HG02885 (cell line): ENCODE measurements around the gene NSMCE1.

Experiments
- ATAC-seq: cut with Tn5 transposase; IDR thresholded peaks from one replicate; pipeline ENCODE4 v1.9.1; 2021; ENCODE audit warnings: mild to moderate bottlenecking; ENCODE audit not compliant: unreplicated experiment, poor library complexity

NSMCE1 gene, protein sequence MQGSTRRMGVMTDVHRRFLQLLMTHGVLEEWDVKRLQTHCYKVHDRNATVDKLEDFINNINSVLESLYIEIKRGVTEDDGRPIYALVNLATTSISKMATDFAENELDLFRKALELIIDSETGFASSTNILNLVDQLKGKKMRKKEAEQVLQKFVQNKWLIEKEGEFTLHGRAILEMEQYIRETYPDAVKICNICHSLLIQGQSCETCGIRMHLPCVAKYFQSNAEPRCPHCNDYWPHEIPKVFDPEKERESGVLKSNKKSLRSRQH

DNA sequence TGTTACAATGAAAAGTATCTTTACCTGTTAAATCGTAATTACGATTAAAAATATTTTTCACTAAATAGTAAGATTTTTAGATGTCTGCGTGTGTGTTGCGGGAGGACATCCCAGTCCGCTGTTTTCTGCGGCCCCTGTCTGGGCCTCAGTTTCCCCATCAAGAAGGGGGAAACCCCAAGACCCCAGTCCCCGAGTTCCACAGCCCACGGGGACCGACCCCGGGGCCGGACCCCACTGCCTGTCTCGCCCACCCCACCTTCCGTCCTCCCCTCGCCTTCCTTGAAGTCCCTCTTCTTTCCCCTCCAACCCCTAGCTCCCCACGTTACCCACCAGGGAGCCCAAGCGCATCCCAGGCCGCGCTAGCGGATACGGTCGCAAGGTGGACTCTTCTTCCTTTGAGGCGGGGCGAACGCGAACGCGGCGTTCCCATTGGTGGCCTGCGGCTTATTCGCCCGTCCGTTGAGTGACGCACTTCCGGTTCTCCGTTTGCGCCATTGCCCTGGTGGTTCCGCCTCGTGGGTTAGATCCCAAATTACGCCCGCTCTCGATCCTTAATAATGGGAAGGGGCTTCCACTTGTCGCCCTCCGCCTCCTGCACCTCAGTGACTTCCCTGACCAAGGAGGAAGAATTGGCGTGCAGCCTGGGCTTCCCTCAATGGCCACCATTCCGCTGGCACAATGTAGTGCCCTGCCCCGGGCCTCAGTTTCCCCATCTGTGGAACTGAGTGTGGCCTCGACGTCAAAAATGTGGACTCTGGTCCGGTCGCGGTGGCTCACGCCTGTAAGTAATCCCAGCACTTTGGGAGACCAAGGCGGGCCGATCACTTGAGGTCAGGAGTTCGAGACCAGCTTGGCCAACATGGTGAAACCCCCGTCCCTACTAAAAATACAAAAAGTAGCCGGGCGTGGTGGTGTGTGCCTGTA, at the start of gene NSMCE1:
Gene NSMCE1, minus strand, starts transcription at position 397 of the 924 bp plus-strand sequence. CDS start 11,202 bp downstream, outside the sequence.
- peak; percentile 97 for ATAC-seq

DNA sequence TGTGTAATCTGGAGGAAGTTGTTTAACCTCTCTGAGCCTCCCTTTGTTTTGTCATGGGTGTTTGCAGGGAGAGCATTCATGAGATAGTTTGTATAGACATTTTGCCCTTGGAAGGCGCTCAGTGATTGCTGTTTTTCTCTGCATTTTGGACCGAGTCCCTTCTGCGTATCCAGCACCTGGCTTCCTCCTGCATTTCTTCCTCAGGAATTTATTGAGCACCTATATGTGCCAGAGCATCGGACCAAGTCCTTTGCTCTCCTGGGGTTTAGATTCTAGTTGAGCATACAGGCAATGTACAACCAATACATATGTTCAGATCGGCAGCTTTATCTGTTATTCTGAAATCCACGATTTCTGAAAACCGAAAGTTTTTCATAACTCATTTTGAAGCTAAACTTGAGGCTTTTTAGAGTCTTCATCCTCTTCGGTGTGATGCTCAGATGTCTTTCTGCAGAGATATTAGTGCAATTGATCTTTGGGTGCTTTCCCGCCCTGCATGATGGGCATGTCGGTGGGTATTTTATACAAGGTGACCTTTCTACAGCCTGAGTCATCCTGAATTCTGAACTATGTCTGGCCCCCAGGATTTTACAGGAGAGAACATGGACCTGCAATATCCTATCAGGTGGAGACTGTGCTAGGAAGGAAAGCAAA, 49.3 kb upstream of the NSMCE1 start:
- no peak for ATAC-seq

DNA sequence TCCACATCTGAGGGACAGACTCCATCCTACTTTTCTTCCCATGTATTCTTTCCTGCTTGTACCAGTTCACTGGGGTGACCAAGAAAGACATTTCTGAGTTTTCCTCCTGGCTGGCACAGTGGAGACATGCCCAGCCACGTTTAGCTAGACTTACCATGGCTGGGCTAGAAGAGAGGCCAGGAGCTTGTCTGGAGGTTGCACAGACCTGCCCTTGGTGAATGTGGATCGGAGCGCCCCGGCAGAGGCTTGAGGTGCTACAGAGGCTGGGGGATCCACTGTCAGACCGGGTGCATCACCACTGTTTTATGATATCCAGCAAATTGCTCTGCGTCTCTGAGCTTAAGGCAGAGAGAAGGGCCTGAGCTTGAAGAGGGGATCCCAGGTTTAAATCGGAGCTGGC, 48.7 kb upstream of the NSMCE1 start:
- ATAC-seq = no peak

DNA sequence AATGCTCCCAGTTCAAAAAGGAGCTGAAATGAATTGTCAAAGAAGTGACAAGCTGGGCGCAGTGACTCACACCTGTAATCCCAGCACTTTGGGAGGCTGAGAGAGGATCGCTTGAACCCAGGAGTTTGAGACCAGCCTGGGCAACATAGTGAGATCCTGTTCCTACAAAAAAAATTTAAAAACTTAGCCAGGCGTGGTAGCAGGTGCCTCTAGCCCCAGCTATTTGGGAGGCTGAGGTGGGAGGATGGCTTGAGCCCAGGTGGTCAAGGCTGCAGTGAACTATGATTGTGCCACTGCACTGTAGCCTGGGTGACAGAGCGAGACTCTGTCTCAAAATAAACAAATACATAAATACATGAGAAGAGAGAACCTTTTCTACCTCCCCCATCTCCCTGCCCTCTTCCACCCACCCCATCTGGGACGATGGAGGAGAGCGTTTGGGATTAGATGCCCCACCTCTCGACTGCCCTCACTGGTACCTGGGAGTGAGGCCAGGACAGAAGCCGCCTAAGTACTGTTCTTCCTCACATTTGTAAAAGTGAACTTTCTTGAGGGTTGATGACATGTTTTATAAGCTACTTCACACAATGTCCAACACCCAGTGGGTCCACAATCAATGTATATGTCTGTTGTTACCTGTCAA, 47.6 kb upstream of the NSMCE1 start:
- no peak for ATAC-seq

DNA sequence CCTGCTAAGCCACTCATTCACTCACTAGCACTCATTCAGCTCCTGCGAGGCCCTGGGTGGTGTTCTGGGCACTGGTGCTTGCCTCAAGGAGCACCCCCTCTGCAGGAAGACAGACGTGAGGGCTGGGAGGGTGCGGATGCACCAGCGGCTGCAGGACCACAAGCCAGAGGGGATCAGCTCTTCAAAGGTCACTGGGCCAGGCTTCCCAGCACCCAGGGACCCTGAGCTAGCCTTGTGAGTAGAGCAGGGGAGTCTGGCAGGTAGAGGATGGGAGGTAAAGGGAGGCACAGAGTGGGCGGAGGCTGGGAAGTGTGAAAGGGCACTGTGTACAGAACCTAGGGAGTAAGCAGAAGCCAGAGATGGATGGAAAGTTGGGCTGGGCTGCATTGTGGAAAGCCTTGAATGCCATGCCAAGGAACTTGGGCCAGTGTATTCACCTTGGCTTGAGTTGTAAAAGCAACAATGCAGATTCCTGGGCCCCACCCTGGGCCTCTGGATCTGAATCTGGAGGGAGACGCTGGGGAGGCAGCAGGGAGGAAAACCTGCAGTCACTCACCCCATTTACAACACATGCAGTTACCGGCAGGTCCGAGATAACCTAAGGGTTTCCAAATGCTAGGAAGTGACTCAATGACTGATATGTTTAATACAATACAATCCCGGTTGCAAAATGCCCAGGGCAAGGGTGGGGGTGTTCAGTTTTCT, 46.9 kb upstream of the NSMCE1 start:
- ATAC-seq = no peak

DNA sequence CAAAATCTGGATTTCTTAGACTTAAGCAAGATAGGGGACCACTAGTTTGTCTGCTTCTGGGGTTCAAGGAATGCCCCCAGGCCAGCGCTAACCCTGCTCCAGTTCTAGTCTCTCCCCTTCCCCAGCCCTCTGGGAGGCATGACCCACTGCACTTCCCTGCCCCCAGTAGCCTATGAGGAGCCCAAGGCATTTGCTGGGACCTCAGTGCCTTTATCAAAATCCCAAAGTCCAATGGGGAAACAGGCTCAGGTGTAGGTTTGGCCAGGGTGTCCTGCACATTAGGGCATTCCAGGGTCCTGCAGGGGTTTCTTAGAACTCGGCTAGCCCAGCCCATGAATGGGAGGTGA, 46.4 kb upstream of the NSMCE1 start:
- no peak for ATAC-seq

DNA sequence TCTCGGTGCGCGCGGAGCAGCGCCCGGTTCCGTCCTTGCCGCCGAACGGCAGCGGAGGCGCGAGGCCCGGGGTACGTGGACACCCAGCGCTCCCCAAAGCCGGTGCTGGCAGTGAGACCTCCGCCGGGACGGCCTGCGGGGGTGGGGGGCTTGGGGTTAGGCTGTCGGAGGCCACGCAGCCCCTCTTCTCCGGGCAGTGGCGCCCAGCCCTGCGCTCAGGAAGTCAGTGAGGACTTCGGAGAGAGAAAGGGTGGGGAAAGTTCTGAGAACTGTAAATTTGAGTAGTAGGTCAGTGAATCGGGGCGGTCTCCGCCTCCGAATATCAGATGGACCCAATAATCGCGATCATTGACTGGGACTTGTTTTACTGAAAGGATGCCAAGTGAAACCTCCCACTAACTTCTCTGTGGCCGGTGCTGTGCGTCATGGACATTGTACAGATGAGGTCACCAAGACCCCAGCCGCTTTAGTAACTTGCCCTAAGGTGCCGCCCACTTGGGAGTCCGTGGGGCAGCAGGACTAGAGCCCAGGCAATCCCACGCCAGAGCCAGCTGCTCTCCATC, 45.7 kb upstream of the NSMCE1 start:
- peak; percentile 18 for ATAC-seq

DNA sequence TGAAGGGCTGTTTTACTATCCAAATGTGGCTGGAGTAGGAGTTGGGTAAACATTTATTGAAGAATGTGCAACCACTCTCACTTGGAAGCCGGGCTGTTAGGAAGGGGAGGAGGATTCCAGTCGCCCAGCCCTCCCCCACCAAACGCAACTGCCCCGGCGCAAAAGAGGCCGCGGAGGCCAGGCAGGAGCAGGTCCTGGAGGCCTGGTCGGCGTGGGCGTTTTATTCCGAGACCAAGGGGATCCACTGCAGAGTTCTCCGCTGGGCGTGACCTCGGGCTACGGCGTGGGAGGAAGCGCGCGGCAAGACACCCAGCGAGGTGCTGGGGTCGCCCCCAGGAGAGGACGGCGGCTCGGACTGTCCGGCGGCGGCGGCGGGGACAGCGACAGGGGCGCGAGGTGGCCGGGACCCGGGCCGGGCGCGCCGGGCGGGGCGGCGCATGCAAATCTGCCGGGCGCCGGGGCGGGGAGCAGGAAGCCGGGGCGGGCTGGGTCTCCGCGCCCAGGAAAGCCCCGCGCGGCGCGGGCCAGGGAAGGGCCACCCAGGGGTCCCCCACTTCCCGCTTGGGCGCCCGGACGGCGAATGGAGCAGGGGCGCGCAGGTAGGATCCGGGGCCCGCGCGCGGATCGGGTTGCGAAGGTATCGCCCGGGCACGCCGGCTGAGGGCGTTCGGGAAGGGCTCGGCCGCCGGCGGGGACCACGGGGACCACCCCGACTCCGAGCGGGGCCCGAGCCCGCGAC, 45.0 kb upstream of the NSMCE1 start, which contains the start of gene IL4R:
Gene IL4R, plus strand, starts transcription at position 553 of the 739 bp plus-strand sequence. CDS start 26,230 bp downstream, outside the sequence.
- peak; percentile 63 for ATAC-seq

DNA sequence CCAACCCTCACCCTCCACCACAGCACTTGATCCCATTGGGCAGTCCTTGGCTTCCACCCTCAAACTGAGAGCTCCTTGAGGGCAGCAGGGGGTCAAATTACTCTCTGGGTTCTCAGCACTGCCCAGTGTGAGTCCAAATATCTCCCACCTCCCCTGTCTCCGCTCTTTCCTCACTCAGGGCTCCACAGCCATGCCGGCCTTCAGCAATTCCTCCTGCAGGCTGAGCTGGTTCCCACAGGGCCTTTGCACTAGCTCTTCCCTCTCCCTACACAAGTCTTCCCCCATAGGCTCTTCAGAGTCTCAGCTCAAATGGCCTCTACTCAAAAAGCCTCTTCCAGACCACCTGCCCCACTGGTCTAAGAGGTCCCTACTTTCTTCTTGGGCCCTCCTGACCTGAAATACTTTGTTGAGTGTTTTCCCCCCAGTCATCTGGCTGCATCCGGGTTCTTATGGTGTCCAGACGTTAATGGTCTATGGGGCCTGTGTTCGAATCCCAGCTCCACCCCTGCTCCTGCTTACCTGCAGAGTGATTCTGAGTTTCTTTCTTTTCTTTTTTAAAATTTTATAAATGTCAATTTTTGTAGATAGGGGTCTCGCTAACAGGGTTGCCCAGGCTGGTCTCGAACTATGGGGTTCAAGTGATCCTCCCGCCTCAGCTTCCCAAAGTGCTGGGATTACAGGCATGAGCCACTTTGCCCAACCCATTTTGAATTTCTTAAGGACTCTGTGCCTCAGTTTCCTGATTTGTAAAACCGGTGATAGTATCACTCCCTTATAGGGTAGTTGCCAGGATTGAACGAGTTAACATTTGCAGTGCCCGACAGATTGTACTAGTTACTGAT, 44.2 kb upstream of the NSMCE1 start:
- no peak for ATAC-seq

DNA sequence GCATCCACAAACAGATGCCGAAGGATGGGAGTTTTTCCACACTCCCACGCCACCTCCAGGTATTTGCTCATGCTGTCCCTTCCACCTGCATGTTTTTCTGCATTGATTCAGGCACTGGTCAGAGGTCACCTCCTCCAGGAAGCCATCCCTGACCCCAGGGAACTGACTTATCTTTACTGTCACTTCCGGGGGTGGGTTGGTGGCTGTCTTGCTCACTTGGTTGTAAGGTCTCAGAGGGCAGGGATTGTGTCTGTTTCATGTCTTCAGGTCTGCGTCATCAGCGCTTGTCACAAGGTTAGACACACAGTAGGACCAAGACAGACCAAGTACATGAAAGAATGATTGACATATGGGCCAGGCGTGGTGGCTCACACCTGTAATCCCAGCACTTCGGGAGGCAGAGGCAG, 43.3 kb upstream of the NSMCE1 start:
- no peak for ATAC-seq

DNA sequence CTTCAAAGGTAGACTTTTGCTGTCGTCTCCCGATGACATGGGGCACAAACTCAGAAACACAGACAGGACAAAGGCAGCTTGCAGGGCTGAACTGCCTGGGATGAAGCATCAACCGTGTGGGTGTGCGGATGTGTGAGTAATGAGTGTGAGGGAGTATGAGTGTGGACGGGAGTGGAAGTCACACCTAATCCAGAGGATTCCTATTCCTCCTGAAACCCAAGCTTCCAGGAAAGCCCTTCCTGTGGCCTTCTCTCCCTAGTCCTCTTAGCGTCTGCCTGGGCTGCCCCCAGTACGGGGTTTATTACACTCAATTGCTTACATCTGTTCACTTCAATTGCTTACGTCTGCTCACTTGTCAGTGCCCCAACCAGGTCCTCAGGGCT, 42.9 kb upstream of the NSMCE1 start:
- ATAC-seq = no peak

DNA sequence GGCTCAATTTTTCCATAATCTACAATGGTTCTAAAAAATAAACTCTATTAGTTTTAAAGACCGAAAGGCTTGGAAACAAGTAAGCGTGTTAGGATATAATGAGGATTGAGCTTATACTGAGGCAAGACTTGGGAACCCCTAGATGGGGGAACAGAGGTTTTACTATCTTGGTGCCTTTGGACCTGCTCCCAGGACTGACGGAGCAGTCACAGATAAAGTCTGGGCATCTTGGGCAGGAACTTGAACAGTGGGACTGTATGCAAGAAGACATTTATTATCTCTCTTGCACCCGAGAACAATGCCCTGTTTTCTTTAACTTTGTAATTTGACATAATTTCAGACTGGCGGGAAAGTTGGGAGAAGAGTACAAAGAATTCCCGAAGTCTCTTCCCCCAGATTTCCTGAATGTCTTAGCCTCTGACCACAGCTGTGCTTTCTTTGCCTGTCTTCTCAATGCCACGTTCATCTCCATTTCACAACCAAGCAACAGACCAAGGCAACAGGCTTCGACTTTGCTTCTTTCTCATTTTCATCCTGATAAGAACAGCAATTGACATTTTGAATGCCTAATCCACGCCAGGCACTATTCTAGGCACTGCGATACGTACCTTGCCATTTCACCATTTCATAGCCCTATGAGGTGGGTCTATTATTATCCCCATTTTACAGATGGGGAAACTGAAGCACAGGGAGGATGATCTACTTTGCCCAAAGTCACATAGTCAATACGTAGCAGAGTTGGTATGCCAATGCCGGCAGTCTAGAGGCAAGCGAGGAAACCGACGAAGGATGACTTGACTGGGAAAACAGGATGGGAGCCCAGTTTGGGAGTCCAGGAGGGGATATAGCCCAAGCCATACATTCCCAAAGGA, 42.2 kb upstream of the NSMCE1 start:
- ATAC-seq = no peak

DNA sequence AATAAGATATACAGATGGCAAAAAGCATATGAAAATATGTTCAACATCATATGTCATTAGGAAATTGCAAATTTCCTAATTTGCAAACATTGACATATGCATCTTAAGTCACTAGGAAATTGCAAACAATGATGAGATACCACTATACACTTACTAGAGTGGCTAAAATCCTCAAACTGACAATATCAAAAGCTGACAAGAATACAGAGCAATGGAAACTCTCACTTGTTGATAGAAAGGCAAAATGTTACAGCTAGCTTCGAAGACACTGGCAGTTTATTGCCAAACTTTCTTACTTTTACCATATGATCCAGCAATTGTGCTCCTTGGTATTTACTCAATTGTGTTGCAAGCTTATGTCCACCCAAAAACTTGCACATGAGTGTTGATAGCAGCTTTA, 40.2 kb upstream of the NSMCE1 start:
- no peak for ATAC-seq

DNA sequence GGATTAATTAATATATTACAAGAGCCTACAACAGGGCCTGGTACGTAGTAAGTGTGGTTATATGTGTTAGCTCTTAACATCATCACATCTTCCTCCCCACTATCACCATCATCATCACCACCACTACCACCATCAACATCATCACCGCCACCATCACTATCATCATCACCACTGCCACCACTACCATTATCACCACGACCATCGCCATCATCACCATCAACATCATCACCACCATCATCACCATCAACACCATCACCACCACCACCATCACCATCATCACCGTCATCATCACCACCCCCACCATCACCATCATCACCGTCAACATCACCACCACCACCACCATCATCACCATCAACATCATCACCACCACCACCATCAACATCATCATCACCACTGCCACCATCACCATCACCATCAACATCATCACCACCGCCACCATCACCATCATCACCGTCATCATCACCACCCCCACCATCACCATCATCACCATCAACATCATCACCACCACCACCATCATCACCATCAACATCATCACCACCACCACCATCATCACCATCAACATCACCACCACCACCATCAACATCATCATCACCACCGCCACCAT, 37.4 kb upstream of the NSMCE1 start:
- ATAC-seq = no peak

DNA sequence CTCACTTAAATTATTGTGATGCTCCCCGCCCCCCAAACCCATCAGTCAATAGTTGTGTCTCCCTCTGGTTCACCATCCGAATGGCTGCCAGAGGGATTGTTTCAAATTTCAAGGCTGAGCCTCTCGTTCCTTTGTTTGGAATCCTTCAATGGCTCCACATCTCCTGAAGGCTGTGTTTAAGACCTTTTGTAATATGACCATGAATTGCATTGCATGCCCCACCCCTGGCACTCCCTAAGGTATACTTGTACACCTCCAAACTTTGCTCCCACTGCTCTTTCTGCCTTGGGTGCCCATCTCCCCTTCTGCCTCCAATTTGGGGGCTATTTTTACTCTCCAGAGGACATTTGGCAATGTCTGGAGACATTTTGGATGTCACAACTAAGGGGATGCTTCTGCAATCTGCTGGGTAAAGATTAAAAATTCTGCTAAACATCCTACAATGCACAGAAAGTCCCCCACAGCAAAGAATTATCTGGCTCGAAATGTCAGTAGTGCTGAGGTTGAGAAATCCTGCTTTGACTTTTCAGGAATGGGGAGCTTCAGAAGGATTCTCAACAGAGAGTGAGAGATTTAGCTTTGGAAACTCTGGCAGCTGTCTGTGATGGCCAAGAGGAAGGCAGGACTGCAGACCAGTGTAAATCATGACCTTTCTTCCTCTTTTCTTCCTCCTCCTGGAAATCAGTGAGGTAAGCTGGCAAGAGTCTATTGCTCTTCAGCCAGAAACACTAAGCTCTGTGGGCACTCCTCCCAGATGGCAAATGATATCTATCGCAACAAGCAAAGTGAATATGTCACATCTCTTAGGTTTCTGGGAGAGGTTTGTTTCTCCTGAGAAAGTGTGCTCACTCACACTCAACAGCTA, 36.5 kb upstream of the NSMCE1 start:
- ATAC-seq = no peak

DNA sequence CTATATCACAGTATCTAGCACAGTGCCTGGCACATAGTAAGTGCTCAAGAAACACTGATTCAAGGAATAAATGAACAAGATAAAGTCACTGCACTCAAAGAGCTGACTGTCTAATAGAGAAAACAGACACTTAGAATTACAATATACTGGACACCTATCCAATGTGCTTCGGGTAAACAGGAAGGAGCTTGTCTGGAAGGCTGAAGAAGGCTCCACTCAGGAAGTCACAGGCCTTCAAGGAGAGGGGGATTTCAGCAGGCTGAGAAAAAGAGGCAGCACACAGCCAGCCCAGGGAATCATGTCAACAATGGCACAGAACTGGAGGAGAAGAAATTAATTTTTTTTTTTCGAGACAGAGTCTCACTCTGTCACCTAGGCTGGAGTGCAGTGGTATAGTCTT, 35.5 kb upstream of the NSMCE1 start:
- ATAC-seq = no peak
